COR-L47 (cell line): ENCODE data around the gene CLEC7A.

ENCODE experiments used
- DNase-seq: peaks from one replicate; lab custom pipeline; 2025; lab: John Stamatoyannopoulos, UW

CLEC7A gene

GRCh38 chr12:10140001-10140400 lies 10.0 kb upstream of the CLEC7A start:
- no peak for DNase-seq

GRCh38 chr12:10136637-10137205 lies 6.7 kb upstream of the CLEC7A start:
- no peak for DNase-seq

GRCh38 chr12:10135126-10135525 lies 5.1 kb upstream of the CLEC7A start:
- no peak for DNase-seq

- no peak for DNase-seq
Observed at GRCh38 chr12:10132850-10133370, 2.9 kb upstream of the CLEC7A start.

- DNase-seq: no peak
Observed at GRCh38 chr12:10131111-10131690, 1.2 kb upstream of the CLEC7A start.

- no peak for DNase-seq
Observed at GRCh38 chr12:10128687-10129086, 1.3 kb downstream of the CLEC7A start.

GRCh38 chr12:10126413-10126812 lies 3.6 kb downstream of the CLEC7A start:
- DNase-seq: no peak

GRCh38 chr12:10122689-10123088 lies 7.3 kb downstream of the CLEC7A start:
- DNase-seq: no peak

GRCh38 chr12:10121278-10121677 lies 8.7 kb downstream of the CLEC7A start:
- DNase-seq: no peak

- DNase-seq: no peak
Observed at GRCh38 chr12:10119066-10119465, 10.9 kb downstream of the CLEC7A start.

- DNase-seq: no peak
Observed at GRCh38 chr12:10115890-10116289, 14.1 kb downstream of the CLEC7A start.

- no peak for DNase-seq
Observed at GRCh38 chr12:10115311-10115710, 14.7 kb downstream of the CLEC7A start.

- no peak for DNase-seq
Observed at GRCh38 chr12:10113920-10114319, 16.1 kb downstream of the CLEC7A start.

GRCh38 chr12:10113075-10113474 lies 16.9 kb downstream of the CLEC7A start:
- no peak for DNase-seq

- DNase-seq: no peak
Observed at GRCh38 chr12:10111451-10111850, 18.5 kb downstream of the CLEC7A start.

- no peak for DNase-seq
Observed at GRCh38 chr12:10110256-10110844, 19.6 kb downstream of the CLEC7A start.

- DNase-seq: no peak
Observed at GRCh38 chr12:10102322-10102721, 27.7 kb downstream of the CLEC7A start.

- DNase-seq: no peak
Observed at GRCh38 chr12:10101648-10102220, 28.3 kb downstream of the CLEC7A start.

GRCh38 chr12:10101042-10101579 lies 28.9 kb downstream of the CLEC7A start:
- no peak for DNase-seq

GRCh38 chr12:10098791-10099190 lies 31.2 kb downstream of the CLEC7A start, which contains the start of gene CLEC1A:
TSS of gene CLEC1A (minus strand) at chr12:10098985. CDS start at chr12:10098922, 63 bp downstream.
- DNase-seq: no peak

GRCh38 chr12:10097521-10097920 lies 32.5 kb downstream of the CLEC7A start:
- DNase-seq: no peak

GRCh38 chr12:10095971-10096370 lies 34.0 kb downstream of the CLEC7A start:
- DNase-seq: no peak
